Ascending aorta (tissue), 2 donors: ENCODE measurements around the gene OR1M1. TPM values are rescaled to one million over a fixed set of nuclear protein-coding genes. Genes with fewer than 3 reads are reported as not detected.

Experiments used
- DNase-seq, 2 donors: peaks; one replicate each; pipeline ENCODE4 v3.0.0-alpha.2; 2019; ENCODE audit warnings: low spot score in 2 of 2
- H3K27ac ChIP-seq, 2 donors: fragments of 200-600 bp; sonication (generic); one replicate each; pipeline ENCODE4 v1.5.1; 2016 to 2017; ENCODE audit warnings: mild to moderate bottlenecking in 1 of 2
- H3K27me3 ChIP-seq: fragments of 200-600 bp; sonication (generic); one replicate; pipeline ENCODE4 v1.5.1; 2017
- H3K36me3 ChIP-seq, 2 donors: fragments of 200-600 bp; sonication (generic); one replicate each; pipeline ENCODE4 v1.5.1; 2016
- H3K4me1 ChIP-seq, 2 donors: fragments of 200-600 bp; sonication (generic); one replicate each; pipeline ENCODE4 v1.5.1; 2016 to 2017; ENCODE audit warnings: mild to moderate bottlenecking in 1 of 2
- H3K4me3 ChIP-seq, 2 donors: fragments of 200-600 bp; sonication (generic); one replicate each; pipeline ENCODE4 v1.5.1; 2016 to 2017; ENCODE audit warnings: mild to moderate bottlenecking in 1 of 2
- H3K9me3 ChIP-seq, 2 donors: fragments of 200-600 bp; sonication (generic); one replicate each; pipeline ENCODE4 v1.5.1; 2016
- intact Hi-C: fragments of 100-400 bp; cut with DNase I; formaldehyde crosslinking; loops from one replicate; pipeline ENCODE4 v1.15.1; 2023
- total RNA-seq: library from RNA; depleted of rRNA; stranded (reverse); fragments of >200 nt; gene quantifications from one replicate; pipeline ENCODE4 v1.1.0, GENCODE V29; 2016
- TF ChIP-seq, protein P1 (sequence below), 3 experiments: fragments of 200-600 bp in 2 of 3; fragments of 450-650 bp in 1 of 3; sonication (generic) in 2 of 3; IDR thresholded peaks; one replicate each; pipeline ENCODE4 v1.5.1; 2016 to 2019; ENCODE audit warnings: antibody characterized with exemption in 3 of 3, mild to moderate bottlenecking in 1 of 3, moderate library complexity in 1 of 3

The OR1M1 gene
- not detected for total RNA-seq

GRCh38 chr19:9086761-9087160 lies at the start of gene OR1M1:
Gene OR1M1, plus strand, starts transcription at chr19:9087061. Its CDS starts 6,184 bp downstream, at chr19:9093245.
- no peak for DNase-seq
- TF ChIP-seq, protein P1, sequence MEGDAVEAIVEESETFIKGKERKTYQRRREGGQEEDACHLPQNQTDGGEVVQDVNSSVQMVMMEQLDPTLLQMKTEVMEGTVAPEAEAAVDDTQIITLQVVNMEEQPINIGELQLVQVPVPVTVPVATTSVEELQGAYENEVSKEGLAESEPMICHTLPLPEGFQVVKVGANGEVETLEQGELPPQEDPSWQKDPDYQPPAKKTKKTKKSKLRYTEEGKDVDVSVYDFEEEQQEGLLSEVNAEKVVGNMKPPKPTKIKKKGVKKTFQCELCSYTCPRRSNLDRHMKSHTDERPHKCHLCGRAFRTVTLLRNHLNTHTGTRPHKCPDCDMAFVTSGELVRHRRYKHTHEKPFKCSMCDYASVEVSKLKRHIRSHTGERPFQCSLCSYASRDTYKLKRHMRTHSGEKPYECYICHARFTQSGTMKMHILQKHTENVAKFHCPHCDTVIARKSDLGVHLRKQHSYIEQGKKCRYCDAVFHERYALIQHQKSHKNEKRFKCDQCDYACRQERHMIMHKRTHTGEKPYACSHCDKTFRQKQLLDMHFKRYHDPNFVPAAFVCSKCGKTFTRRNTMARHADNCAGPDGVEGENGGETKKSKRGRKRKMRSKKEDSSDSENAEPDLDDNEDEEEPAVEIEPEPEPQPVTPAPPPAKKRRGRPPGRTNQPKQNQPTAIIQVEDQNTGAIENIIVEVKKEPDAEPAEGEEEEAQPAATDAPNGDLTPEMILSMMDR (IDR thresholded peaks at IDR 0.05), result no peak

GRCh38 chr19:9037400-9038062 lies 49.3 kb upstream of the OR1M1 start:
- TF ChIP-seq, protein P1 (IDR thresholded peaks at IDR 0.05), result no peak
- no peaks in the 10 kb centered on the region for H3K36me3 ChIP-seq
- intact Hi-C loops, result no loop called here
- H3K4me1 ChIP-seq, result no peaks in the 10 kb centered on the region
- H3K9me3 ChIP-seq, result no peaks in the 10 kb centered on the region
- no peak overlapping the region for H3K27ac ChIP-seq
- DNase-seq, result no peak
- no peak overlapping the region for H3K4me3 ChIP-seq
- no peaks in the 10 kb centered on the region for H3K27me3 ChIP-seq

More at GRCh38 chr19:9086761-9087160, at the start of gene OR1M1:
- intact Hi-C loops, result no loop called here
- H3K9me3 ChIP-seq, result no peaks in the 10 kb centered on the region
- H3K4me1 ChIP-seq, result no peaks in the 10 kb centered on the region
- H3K36me3 ChIP-seq, result no peaks in the 10 kb centered on the region
- H3K27ac ChIP-seq, result no peak within 1 kb of the TSS
- H3K27me3 ChIP-seq, result no peaks in the 10 kb centered on the region
- no peak within 1 kb of the TSS for H3K4me3 ChIP-seq

GRCh38 chr19:9039728-9040127 lies 47.1 kb upstream of the OR1M1 start:
- H3K27me3 ChIP-seq, result no peaks in the 10 kb centered on the region
- H3K27ac ChIP-seq, result no peak overlapping the region
- no peak overlapping the region for H3K4me3 ChIP-seq
- TF ChIP-seq, protein P1 (IDR thresholded peaks at IDR 0.05), result no peak
- no peaks in the 10 kb centered on the region for H3K4me1 ChIP-seq
- no peaks in the 10 kb centered on the region for H3K36me3 ChIP-seq
- intact Hi-C loops, result no loop called here
- H3K9me3 ChIP-seq, result no peaks in the 10 kb centered on the region
- DNase-seq, result no peak

DNA sequence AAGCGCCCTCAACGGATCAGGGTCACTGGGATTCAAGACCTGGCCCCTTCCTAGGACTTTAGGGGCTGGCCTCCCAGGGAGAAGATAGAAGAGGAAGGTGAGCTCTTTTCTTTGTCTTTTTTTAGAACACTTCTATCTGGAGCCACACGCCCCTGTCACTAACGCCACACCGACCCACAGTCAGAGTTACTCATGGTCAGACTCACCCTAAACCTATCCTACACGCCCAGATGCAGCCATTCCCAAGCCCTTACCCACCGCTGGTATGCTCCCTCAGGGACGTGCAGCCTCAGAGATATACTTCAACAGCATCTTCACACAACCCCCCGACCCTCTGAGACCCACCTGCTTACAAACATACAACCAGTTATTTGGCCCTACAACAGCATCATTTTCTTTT lies 46.7 kb upstream of the OR1M1 start:
- DNase-seq, result no peak
- no peaks in the 10 kb centered on the region for H3K27me3 ChIP-seq
- no peak overlapping the region for H3K4me3 ChIP-seq
- no peaks in the 10 kb centered on the region for H3K9me3 ChIP-seq
- intact Hi-C loops, result no loop called here
- no peak overlapping the region for H3K27ac ChIP-seq
- TF ChIP-seq, protein P1 (IDR thresholded peaks at IDR 0.05), result no peak
- H3K4me1 ChIP-seq, result no peaks in the 10 kb centered on the region
- H3K36me3 ChIP-seq, result no peaks in the 10 kb centered on the region

GRCh38 chr19:9041023-9041422 lies 45.8 kb upstream of the OR1M1 start:
- no peak overlapping the region for H3K27ac ChIP-seq
- H3K4me3 ChIP-seq, result no peak overlapping the region
- H3K9me3 ChIP-seq, result no peaks in the 10 kb centered on the region
- H3K36me3 ChIP-seq, result no peaks in the 10 kb centered on the region
- TF ChIP-seq, protein P1 (IDR thresholded peaks at IDR 0.05), result no peak
- intact Hi-C loops, result no loop called here
- DNase-seq, result no peak
- no peaks in the 10 kb centered on the region for H3K4me1 ChIP-seq
- no peaks in the 10 kb centered on the region for H3K27me3 ChIP-seq

GRCh38 chr19:9043524-9043923 lies 43.3 kb upstream of the OR1M1 start:
- intact Hi-C loops, result no loop called here
- H3K9me3 ChIP-seq, result no peaks in the 10 kb centered on the region
- H3K4me3 ChIP-seq, result no peak overlapping the region
- no peak for DNase-seq
- no peaks in the 10 kb centered on the region for H3K4me1 ChIP-seq
- no peaks in the 10 kb centered on the region for H3K36me3 ChIP-seq
- no peak overlapping the region for H3K27ac ChIP-seq
- TF ChIP-seq, protein P1 (IDR thresholded peaks at IDR 0.05), result no peak
- H3K27me3 ChIP-seq, result no peaks in the 10 kb centered on the region
